A673 (cell line): ENCODE data around the gene ME3. TPM values are rescaled to one million over a fixed set of nuclear protein-coding genes. Genes with fewer than 3 reads are reported as not detected.

Source experiments
- BruUV-seq: library from RNA; stranded (reverse); fragments of 400-500 nt; replicated peaks from 2 replicates; lab custom pipeline; 2021; lab: Mats Ljungman, UMichigan
- CTCF ChIA-PET: fragments of 300-600 bp; sonication (Branson Sonifier 250); formaldehyde crosslinking; loops from one replicate; lab custom pipeline; 2022; ENCODE audit warnings: antibody characterized with exemption; lab: Charles Lee
- POLR2A ChIA-PET: fragments of 300-600 bp; sonication (Branson Sonifier 250); formaldehyde crosslinking; loops from one replicate; lab custom pipeline; 2022; ENCODE audit warnings: antibody characterized with exemption; ENCODE audit not compliant: low non-redundant PET; lab: Charles Lee
- DNase-seq: peaks from one replicate; pipeline ENCODE4 v3.0.0-alpha.2; 2015; ENCODE audit warnings: low spot score
- H3K27ac ChIP-seq: fragments of 200-600 bp; sonication (generic); 2 replicates; pipeline ENCODE4 v1.5.1; 2016; ENCODE audit warnings: mixed run types, low read depth, mild to moderate bottlenecking, mixed read lengths, antibody characterized with exemption, low read length; ENCODE audit not compliant: poor library complexity, severe bottlenecking
- H3K27me3 ChIP-seq: fragments of 200-600 bp; sonication (generic); replicated peaks from 2 replicates; pipeline ENCODE4 v1.6.1; 2017; ENCODE audit warnings: mixed run types, low read depth, mild to moderate bottlenecking, mixed read lengths, antibody characterized with exemption, low read length; ENCODE audit not compliant: insufficient read depth, poor library complexity
- H3K36me3 ChIP-seq: fragments of 200-600 bp; sonication (generic); 2 replicates; pipeline ENCODE4 v1.6.1; 2016; ENCODE audit warnings: mixed run types, mild to moderate bottlenecking, mixed read lengths, antibody characterized with exemption, low read length; ENCODE audit not compliant: insufficient read depth, poor library complexity, severe bottlenecking
- H3K4me1 ChIP-seq: fragments of 200-600 bp; sonication (generic); 2 replicates; pipeline ENCODE4 v1.6.1; 2017; ENCODE audit warnings: mixed run types, mild to moderate bottlenecking, mixed read lengths, antibody characterized with exemption, low read length; ENCODE audit not compliant: insufficient read depth, poor library complexity, severe bottlenecking
- H3K4me3 ChIP-seq: fragments of 200-600 bp; sonication (generic); 2 replicates; pipeline ENCODE4 v1.5.1; 2016; ENCODE audit warnings: low read depth, mixed run types, mild to moderate bottlenecking, mixed read lengths, low read length; ENCODE audit not compliant: poor library complexity, severe bottlenecking
- H3K9me3 ChIP-seq: fragments of 200-600 bp; sonication (generic); 2 replicates; pipeline ENCODE4 v1.6.1; 2016; ENCODE audit warnings: mixed run types, low read depth, mild to moderate bottlenecking, mixed read lengths, antibody characterized with exemption, low read length; ENCODE audit not compliant: poor library complexity, severe bottlenecking
- CTCF ChIP-seq: fragments of 300-800, 200-600 bp; sonication (generic); conservative IDR thresholded peaks from 2 replicates; pipeline ENCODE4 v1.5.1; 2017; ENCODE audit warnings: low read depth, mild to moderate bottlenecking, antibody characterized with exemption, low read length, moderate library complexity, mixed read lengths
- EZH2 ChIP-seq: fragments of 200-600 bp; sonication (generic); IDR thresholded peaks from 2 replicates; pipeline ENCODE4 v1.6.1; 2017; ENCODE audit warnings: borderline replicate concordance, low read depth, mild to moderate bottlenecking, mixed read lengths, antibody characterized with exemption, low read length; ENCODE audit not compliant: poor library complexity, severe bottlenecking
- intact Hi-C: fragments of 100-400 bp; cut with micrococcal nuclease; formaldehyde crosslinking; loops from one replicate; pipeline ENCODE4 v1.10.0; 2022; ENCODE audit not compliant: unreplicated experiment
- total RNA-seq: library from RNA; stranded (reverse); gene quantifications from 2 replicates; pipeline ENCODE4 v1.2.3, GENCODE V29; 2021

The ME3 gene
- total RNA-seq, 1 experiment from 2014 or later = 7.6 TPM

- intact Hi-C loops = no loop called here
- no peak for DNase-seq
- Histone ChIP-seq H3K9me3 (no peaks in the 10 kb centered on the region), H3K4me3 (no peak overlapping the region), H3K36me3 (no peaks in the 10 kb centered on the region), H3K27ac (no peak overlapping the region), H3K27me3 (no peaks in the 10 kb centered on the region), H3K4me1 (no peaks in the 10 kb centered on the region)
- CTCF ChIA-PET = interaction anchor here (0.6 kb wide), 1 partner anchor 234 kb away, joined by 3 read pairs; no protein-coding TSS in a partner anchor
- POLR2A ChIA-PET = no interaction called here
- no TSS peak for BruUV-seq
- no peak for TF ChIP-seq CTCF
- TF ChIP-seq EZH2 = no peak
Observed at GRCh38 chr11:86538223-86538548, 134.2 kb downstream of the ME3 start.

- Histone ChIP-seq H3K27ac (no peak overlapping the region), H3K4me1 (no peaks in the 10 kb centered on the region), H3K9me3 (no peaks in the 10 kb centered on the region), H3K4me3 (no peak overlapping the region), H3K36me3 (no peaks in the 10 kb centered on the region), H3K27me3 (no peaks in the 10 kb centered on the region)
- TF ChIP-seq EZH2 (no peak), CTCF (peak; percentile 44)
- CTCF ChIA-PET = interaction anchor here (0.6 kb wide), 1 partner anchor 235 kb away, joined by 3 read pairs; no protein-coding TSS in a partner anchor
- intact Hi-C loops = no loop called here
- DNase-seq = peak; percentile 56
- POLR2A ChIA-PET = no interaction called here
- no TSS peak for BruUV-seq
Observed at GRCh38 chr11:86537541-86538222, 134.7 kb downstream of the ME3 start.

GRCh38 chr11:86535773-86536172, 136.6 kb downstream of the ME3 start:
- no peak for DNase-seq
- intact Hi-C loops = no loop called here
- H3K4me1 ChIP-seq = no peaks in the 10 kb centered on the region
- H3K27me3 ChIP-seq = no peaks in the 10 kb centered on the region
- TF ChIP-seq EZH2 (no peak), CTCF (no peak)
- ChIA-PET POLR2A (no interaction called here), CTCF (no interaction called here)
- no peak overlapping the region for H3K4me3 ChIP-seq
- no peaks in the 10 kb centered on the region for H3K36me3 ChIP-seq
- BruUV-seq = no TSS peak
- no peak overlapping the region for H3K27ac ChIP-seq
- no peaks in the 10 kb centered on the region for H3K9me3 ChIP-seq
